ENCODE data around the gene ZNF385B.

DNA sequence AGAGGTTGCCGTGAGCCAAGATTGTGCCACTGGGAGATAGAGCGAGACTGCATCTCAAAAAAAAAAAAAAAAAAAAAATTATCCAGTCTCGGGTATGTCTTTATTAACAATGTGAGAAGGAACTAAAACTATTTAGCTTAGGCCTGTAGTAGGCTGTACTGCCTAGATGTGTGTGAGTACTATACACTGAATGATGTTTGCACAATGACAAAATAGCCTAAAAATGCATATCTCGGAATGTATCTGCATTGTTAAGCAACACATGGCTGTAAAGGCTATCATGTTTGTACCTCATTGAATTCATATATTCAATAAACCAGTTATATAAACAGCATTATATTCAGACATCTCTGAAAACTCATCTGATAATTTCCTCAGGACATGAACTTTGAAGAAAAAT is 405.6 kb downstream of the ZNF385B start:
- no peak for TF ChIP-seq SIN3A (IDR thresholded peaks at IDR 0.05; ENCODE audit: borderline replicate concordance, insufficient read depth, low read depth, low read length)
- TF ChIP-seq, protein P1, sequence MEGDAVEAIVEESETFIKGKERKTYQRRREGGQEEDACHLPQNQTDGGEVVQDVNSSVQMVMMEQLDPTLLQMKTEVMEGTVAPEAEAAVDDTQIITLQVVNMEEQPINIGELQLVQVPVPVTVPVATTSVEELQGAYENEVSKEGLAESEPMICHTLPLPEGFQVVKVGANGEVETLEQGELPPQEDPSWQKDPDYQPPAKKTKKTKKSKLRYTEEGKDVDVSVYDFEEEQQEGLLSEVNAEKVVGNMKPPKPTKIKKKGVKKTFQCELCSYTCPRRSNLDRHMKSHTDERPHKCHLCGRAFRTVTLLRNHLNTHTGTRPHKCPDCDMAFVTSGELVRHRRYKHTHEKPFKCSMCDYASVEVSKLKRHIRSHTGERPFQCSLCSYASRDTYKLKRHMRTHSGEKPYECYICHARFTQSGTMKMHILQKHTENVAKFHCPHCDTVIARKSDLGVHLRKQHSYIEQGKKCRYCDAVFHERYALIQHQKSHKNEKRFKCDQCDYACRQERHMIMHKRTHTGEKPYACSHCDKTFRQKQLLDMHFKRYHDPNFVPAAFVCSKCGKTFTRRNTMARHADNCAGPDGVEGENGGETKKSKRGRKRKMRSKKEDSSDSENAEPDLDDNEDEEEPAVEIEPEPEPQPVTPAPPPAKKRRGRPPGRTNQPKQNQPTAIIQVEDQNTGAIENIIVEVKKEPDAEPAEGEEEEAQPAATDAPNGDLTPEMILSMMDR (IDR thresholded peaks at IDR 0.05): no peak

All from Panc1 (cell line).